ENCODE data around the gene STK32C. TPM values are rescaled to one million over a fixed set of nuclear protein-coding genes. Genes with fewer than 3 reads are reported as not detected.
"Not testable (repeated sequence)": the region's sequence is repeated elsewhere in the genome, so short reads cannot be mapped to it uniquely, and the experiment has no call there.

The STK32C gene
- total RNA-seq: 10 to 100 TPM; 14.8 to 18.0 (median 15.3) TPM

DNA sequence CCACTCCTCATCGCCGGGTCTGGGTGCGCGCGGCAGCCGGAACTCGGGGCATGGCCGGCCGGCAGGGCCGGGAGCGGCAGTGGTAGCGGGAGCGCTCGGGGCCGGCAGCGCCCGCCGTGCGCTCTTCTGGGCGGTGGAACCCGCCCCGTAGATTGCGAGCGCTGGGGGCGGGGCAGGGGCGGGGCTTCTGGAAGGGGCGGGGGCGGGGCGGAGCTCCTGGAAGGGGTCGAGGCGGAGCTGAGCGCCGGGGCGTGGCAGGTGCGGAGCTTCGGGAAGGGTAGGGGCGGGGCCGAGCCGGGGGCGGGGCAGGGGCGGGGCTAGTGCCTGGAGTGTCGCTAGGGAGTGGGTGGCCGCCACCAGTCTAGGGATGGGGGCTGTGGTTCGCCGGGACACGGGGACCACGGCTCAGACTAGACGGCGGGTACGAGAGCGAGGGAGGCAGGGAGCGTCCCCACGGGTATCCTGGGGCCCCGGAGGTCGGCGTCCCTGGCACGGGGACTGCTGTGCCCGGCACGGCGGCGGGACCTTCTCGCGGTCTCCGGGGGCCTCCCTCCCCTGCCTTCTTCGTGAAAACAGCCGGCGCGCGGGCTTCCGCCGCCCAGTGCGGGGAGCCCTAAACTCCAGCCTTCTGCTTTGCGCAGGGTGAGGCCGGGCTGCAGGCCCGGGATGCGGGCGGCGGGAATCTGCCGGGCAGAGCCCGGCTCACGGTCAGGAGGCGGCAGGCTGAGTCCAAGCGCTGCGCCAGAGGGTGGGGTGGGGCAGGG is at the start of gene STK32C:
TSS of gene STK32C (minus strand) at position 128 of the 764 bp plus-strand sequence. CDS start at position 11, 117 bp downstream.
- Mint-ChIP-seq H3K4me1 (ENCODE audit: low read depth) (peaks cover 11% of the 10 kb centered on the region), H3K27me3 (ENCODE audit: low read depth) (peaks cover 6% of the 10 kb centered on the region), H3K4me3 (peak within 1 kb of the TSS; percentile 90), H3K9me3 (no peaks in the 10 kb centered on the region), H3K36me3 (ENCODE audit: insufficient read depth) (no peaks in the 10 kb centered on the region)
- peak; percentile 90 for DNase-seq
- peak; percentile 79 to 89 for ATAC-seq

DNA sequence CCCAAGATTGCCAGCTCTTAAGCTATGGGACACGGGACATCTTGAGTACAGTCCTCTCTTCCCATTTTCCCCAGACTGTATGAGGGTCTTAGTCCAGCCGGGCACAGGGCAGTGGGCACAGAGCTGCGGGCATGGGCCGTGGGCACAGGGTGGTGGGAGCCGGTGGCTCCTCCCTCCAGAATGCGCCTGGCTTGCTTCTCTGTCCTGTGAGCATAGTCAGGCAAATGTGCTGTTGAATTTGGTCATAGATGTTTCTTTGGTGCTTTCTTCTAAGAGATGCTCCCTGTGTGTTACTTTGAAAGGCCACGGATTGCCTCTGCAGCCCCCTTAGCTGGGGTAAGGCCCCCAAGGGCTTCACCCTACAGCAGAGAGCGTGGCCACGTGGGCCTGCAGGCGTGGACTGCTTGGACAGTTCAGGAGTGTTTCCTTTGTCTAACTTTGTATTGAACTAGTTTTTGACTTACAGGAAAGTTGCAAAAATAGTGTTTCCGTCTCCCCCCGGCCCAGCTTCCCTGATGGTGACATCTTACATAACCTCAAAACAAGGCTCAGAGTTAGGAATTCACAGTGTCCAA is 49.0 kb upstream of the STK32C start:
- H3K27me3 Mint-ChIP-seq (ENCODE audit: low read depth): no peaks in the 10 kb centered on the region
- peaks cover 2% of the 10 kb centered on the region for H3K36me3 Mint-ChIP-seq (ENCODE audit: insufficient read depth)
- peaks cover 2% of the 10 kb centered on the region for H3K4me1 Mint-ChIP-seq (ENCODE audit: low read depth)
- H3K9me3 Mint-ChIP-seq: no peaks in the 10 kb centered on the region
- DNase-seq: no peak
- no peak for ATAC-seq
- H3K4me3 Mint-ChIP-seq: no peak overlapping the region

DNA sequence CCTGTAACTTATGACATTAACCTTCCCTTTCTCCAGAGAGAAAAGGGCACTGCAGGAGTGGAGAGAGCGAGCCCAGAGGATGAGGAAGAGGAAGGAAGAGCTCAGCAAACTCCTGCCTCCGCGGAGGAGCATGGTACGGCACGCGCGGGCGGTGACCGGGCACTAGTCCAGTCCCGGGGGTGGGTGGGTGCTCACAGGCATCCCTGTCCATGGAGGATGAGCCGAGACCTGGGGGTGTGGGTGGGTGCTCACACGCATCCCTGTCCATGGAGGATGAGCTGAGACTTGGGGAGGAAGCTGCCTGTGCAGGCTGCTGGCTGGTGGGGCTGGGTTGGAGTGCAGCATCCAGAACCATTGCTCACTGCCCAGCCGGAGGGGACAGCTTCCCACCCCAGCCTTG is 48.0 kb upstream of the STK32C start:
- DNase-seq (no peak), ATAC-seq (no peak)
- Mint-ChIP-seq H3K27me3 (ENCODE audit: low read depth) (no peaks in the 10 kb centered on the region), H3K4me3 (no peak overlapping the region), H3K4me1 (ENCODE audit: low read depth) (peaks cover 2% of the 10 kb centered on the region), H3K9me3 (no peaks in the 10 kb centered on the region), H3K36me3 (ENCODE audit: insufficient read depth) (no peaks in the 10 kb centered on the region)

DNA sequence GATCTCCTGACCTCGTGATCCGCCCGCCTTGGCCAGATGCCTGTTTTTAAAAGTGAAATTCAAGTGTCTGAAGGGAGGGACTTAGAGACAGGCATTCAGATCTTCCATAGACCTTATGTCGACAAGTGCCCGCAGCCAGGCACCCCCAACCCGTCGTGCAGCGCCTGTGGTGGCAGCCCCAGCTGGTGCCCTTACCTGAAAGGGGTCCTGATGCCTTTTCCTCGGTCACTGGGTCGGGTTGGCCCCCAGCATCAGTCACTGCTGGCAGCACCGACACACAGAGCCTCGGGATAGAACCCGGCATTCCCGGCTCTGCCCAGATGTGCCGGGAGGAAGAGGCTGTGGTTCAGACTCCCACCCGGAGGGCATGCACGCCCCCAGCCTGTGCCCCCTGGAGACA is 47.5 kb upstream of the STK32C start:
- no peak for DNase-seq

DNA sequence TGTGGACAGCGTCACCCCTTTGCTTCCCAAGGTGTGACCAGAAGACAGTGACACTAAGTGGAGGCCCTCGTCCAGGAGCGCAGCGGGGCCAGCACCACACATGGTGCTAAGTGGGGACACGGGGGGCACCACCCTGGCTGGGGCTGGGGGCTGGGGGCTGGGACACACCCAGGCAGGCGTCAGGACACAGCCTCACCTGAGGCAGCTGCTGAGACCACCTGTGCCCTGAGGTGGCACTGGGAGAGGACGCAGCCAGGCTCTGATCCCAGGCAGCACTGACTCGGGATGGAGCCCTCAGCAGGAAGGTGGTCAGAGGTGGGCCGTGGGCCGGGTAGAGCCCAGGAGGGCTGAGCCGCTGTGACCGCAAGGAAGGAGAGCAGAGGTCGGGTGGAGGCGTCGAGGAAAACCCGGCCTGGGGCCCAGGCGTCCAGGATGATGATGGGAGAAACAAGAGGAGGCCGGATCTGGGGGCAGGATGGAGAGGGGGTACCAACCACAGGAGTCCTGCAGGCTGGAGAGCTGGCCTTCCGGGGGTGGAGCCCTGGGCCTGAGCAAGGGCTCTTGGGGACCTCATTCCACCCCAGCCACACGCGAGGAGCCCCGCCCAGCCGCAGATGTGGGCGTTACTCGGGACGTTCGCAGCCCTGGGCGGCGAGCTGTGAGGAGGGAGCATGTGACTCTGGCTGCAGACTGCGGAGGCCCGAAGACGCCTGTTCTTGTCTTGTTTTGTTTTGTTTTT is 46.8 kb upstream of the STK32C start:
- H3K4me3 Mint-ChIP-seq: no peak overlapping the region
- DNase-seq: no peak
- no peaks in the 10 kb centered on the region for H3K9me3 Mint-ChIP-seq
- H3K36me3 Mint-ChIP-seq (ENCODE audit: insufficient read depth): no peaks in the 10 kb centered on the region
- H3K27me3 Mint-ChIP-seq (ENCODE audit: low read depth): no peaks in the 10 kb centered on the region
- H3K4me1 Mint-ChIP-seq (ENCODE audit: low read depth): peaks cover 2% of the 10 kb centered on the region
- no peak for ATAC-seq

More for the DNA sequence above, 47.5 kb upstream of the STK32C start:
- Mint-ChIP-seq H3K27me3 (ENCODE audit: low read depth) (no peaks in the 10 kb centered on the region), H3K4me3 (no peak overlapping the region), H3K36me3 (ENCODE audit: insufficient read depth) (no peaks in the 10 kb centered on the region), H3K4me1 (ENCODE audit: low read depth) (peaks cover 2% of the 10 kb centered on the region), H3K9me3 (no peaks in the 10 kb centered on the region)
- no peak for ATAC-seq

DNA sequence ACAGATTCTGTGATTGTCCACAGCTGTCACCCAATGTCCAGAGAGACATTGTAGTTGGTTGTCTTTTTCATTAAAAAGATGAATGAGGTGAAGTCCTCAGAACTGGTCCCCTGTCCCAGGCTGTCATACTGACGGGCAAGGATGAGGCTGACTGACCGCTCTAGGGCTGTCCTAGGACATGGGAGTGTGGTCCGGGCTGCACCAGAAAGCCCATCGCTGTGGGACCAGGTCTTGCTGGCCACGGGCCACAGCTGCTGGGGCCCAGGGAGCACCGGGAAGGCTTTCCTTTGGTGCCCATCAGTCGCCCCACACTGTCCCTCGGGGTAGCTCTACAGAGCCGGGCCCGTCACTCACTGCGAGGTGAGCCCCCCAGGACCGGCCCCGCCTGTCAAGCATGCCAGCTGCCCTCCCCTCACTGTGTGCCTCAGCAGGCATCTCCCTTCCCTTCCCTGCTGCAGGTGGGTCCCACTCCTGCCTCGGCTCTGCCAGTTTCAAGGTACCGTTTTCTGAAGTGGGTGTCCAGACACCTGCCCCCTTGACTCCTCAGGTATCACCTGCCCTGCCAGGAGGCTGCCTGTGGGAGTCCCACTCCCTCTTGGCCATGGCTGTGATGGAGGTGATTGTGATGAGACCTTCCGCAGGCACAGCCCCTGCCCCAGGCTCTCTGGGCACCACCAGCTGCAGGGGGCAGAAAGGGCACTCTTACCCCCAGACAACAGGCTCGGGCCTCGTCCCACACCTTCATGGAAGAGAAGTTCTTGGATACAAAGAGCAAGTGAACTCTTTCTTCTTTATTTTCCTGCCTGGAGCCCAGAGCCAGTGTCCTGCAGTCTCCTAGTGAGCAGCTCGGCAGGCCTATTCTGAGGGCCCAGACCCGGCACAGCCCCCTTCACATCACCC is 46.0 kb upstream of the STK32C start:
- ATAC-seq (no peak), DNase-seq (no peak)
- Mint-ChIP-seq H3K27me3 (ENCODE audit: low read depth) (no peaks in the 10 kb centered on the region), H3K4me3 (no peak overlapping the region), H3K4me1 (ENCODE audit: low read depth) (peaks cover 2% of the 10 kb centered on the region), H3K36me3 (ENCODE audit: insufficient read depth) (no peaks in the 10 kb centered on the region), H3K9me3 (no peaks in the 10 kb centered on the region)

DNA sequence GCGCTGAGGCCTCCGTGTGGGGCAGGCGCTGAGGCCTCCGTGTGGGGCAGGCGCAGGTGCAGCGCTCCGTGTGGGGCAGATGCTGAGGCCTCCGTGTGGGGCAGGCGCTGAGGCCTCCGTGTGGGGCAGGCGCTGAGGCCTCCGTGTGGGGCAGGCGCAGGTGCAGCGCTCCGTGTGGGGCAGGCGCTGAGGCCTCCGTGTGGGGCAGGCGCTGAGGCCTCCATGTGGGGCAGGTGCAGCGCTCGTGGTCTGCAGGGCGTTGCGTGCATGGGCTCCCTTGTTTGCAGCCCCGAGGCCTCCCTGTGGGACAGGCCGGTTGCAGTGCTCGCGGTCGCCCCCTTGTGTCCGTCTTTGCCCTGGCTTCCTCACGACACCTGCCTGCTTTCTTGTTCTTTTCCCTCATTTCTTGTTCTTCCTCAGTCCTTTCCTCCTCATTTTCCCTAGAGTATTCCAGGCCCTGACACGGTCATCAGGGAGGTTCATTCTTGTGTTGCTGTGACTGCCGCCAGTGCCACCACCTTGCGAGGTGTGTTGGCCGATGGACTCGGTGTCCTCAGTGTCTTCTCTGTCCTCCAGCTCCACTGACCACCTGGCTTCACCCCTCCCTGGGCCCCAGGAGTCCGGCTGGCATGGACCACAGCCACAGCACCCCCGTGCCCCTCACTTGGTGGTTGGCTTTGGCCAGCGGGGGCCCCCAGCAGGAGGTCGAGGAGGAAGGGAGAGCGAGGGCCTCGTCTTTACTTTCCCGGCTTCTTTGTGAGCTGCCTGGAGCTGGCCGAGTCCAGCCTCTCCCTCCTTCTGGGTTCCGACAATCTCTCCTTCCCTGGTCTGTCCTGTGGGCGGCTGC is 44.9 kb upstream of the STK32C start:
- ATAC-seq: peak; percentile 56 to 70
- not testable (repeated sequence) for H3K4me3 Mint-ChIP-seq; H3K9me3 Mint-ChIP-seq; H3K36me3 Mint-ChIP-seq (ENCODE audit: insufficient read depth); H3K4me1 Mint-ChIP-seq (ENCODE audit: low read depth); H3K27me3 Mint-ChIP-seq (ENCODE audit: low read depth)
- DNase-seq: peak; percentile 79

DNA sequence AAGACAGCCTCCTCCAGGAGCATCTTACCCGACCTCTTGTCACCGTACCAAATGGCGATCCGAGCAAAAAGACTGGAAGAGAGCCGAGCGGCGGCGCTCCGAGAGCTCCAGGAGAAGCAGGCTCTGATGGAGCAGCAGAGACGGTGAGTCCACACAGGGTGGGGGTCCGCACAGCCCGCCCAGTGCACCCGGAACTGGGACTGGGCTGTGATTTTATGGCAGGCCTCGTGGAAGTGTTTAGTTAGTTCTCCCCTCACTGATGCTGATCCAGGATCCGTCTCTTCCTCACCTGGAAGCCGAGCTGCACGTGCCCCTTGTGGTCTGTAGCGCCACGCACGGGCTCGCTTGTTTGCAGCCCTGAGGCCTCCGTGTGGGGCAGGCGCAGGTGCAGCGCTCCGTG is 43.9 kb upstream of the STK32C start:
- no peaks in the 10 kb centered on the region for H3K36me3 Mint-ChIP-seq (ENCODE audit: insufficient read depth)
- H3K4me3 Mint-ChIP-seq: no peak overlapping the region
- ATAC-seq (no peak), DNase-seq (no peak)
- H3K27me3 Mint-ChIP-seq (ENCODE audit: low read depth): no peaks in the 10 kb centered on the region
- peaks cover 2% of the 10 kb centered on the region for H3K4me1 Mint-ChIP-seq (ENCODE audit: low read depth)
- no peaks in the 10 kb centered on the region for H3K9me3 Mint-ChIP-seq

DNA sequence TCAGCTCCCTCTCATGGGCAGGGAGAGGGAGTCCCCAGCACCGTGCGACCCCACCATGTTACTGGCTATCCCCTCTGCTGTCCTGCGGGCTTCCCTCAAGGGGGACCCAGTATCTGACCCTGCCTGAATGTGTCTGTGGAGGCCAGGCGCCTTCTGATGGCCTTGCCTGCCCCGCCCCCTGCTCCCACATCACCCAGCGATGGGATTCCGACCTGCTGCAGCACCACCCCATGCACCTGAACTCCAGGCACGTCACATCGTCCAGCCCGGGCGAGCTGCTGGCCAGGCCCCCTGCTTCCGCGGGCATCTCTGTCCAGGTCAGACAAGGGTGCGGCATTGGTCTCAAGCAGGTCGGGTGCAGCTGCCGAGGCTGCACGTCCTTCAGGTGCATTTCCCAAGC is 43.2 kb upstream of the STK32C start:
- DNase-seq: no peak
- Mint-ChIP-seq H3K36me3 (ENCODE audit: insufficient read depth) (no peaks in the 10 kb centered on the region), H3K4me3 (no peak overlapping the region), H3K4me1 (ENCODE audit: low read depth) (peaks cover 2% of the 10 kb centered on the region), H3K27me3 (ENCODE audit: low read depth) (no peaks in the 10 kb centered on the region), H3K9me3 (no peaks in the 10 kb centered on the region)
- no peak for ATAC-seq

DNA sequence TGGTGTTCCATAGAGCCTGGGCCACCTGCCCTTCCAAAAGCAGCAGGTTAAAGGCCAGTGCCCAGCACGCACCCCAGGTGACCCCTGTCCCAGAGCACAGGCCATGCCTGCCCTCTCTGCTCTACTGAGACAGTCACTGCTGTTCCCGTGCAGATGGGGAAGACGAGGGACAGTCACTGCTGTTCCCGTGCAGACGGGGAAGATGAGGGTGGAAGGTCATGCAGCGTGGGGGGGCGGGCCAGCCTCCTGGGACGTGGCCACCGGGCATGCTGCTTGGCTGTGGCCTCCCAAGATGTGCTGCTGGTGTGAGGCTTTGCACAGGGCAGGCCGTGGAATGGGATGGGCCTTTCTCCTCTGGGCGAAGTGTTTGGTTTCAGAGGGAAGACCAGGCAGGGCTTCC is 42.6 kb upstream of the STK32C start:
- DNase-seq: no peak
- Mint-ChIP-seq H3K9me3 (no peaks in the 10 kb centered on the region), H3K27me3 (ENCODE audit: low read depth) (no peaks in the 10 kb centered on the region), H3K4me3 (no peak overlapping the region), H3K36me3 (ENCODE audit: insufficient read depth) (peaks cover 3% of the 10 kb centered on the region), H3K4me1 (ENCODE audit: low read depth) (peaks cover 2% of the 10 kb centered on the region)
- ATAC-seq: no peak

DNA sequence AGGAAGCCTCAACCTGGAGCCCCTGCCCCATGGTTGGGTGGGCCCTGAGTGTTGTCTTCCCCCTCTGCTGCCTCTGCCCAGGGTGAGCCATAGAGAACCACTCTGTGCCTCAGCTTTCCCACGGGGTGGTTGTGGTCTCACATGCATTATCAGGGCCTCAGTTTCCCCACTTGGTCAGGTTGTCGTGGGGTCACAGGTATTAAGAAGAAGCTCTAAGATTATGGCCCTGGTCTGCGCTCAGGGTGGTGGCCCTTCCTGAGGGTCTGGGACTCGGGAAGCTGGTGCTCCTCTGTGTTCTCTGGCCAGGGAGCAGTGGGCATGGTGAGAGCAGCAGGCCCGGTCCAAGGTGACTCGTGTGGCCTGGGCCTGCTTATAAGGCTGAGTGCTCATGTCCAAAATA is 42.0 kb upstream of the STK32C start:
- no peaks in the 10 kb centered on the region for H3K9me3 Mint-ChIP-seq

DNA sequence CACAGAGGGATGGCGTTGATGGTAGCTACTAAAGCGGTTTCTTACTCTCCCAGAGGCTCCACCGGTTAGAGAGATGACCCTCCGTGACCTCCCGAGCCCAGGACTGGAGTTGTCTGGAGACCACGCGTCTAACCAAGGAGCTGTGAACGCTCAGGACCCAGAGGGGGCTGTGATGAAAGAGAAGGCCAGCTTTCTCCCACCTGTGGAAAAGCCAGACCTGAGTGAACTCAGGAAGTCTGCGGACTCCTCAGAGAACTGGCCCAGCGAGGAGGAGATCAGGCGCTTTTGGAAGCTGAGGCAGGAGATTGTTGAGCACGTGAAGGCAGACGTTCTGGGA is 40.1 kb upstream of the STK32C start:
- no peaks in the 10 kb centered on the region for H3K9me3 Mint-ChIP-seq
- H3K4me1 Mint-ChIP-seq (ENCODE audit: low read depth): peaks cover 2% of the 10 kb centered on the region
- DNase-seq (no peak), ATAC-seq (no peak)
- H3K27me3 Mint-ChIP-seq (ENCODE audit: low read depth): no peaks in the 10 kb centered on the region
- peaks cover 4% of the 10 kb centered on the region for H3K36me3 Mint-ChIP-seq (ENCODE audit: insufficient read depth)
- H3K4me3 Mint-ChIP-seq: no peak overlapping the region

More for the DNA sequence above, 42.0 kb upstream of the STK32C start:
- H3K27me3 Mint-ChIP-seq (ENCODE audit: low read depth): no peaks in the 10 kb centered on the region
- H3K36me3 Mint-ChIP-seq (ENCODE audit: insufficient read depth): peaks cover 4% of the 10 kb centered on the region
- DNase-seq: no peak
- ATAC-seq: no peak
- peaks cover 2% of the 10 kb centered on the region for H3K4me1 Mint-ChIP-seq (ENCODE audit: low read depth)
- H3K4me3 Mint-ChIP-seq: no peak overlapping the region

DNA sequence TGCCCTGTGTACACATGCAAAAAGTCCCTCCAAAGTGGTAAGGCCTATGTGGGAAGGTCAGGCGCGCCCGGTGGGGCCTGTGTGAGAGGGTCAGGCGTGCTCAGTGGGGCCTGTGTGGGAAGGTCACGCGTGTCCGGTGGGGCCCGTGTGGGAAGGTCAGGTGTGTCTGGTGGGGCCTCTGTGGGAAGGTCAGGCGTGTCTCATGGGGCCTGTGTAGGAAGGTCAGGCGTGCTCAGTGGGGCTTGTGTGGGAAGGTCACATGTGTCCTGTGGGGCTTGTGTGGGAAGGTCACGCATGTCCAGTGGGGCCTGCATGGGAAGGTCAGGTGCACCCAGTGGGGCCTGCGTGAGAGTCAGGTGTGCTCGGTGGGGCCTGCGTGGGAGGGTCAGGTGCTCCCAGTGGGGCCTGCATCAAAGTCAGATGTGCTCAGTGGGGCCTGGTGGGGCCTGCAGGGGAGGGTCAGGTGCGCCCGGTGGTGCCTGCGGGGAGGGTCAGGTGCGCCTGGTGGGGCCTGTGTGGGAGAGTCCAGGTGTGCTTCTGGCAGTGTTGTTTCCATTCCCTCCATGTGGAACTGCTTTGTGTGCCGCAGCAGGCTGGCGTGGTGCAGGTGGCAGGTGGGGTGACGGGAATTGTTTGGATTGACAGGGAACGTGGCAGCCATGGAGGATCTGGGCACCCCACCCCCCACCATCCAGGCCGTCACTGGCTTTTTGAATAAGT is 39.6 kb upstream of the STK32C start:
- no peaks in the 10 kb centered on the region for H3K9me3 Mint-ChIP-seq
- H3K27me3 Mint-ChIP-seq (ENCODE audit: low read depth): no peaks in the 10 kb centered on the region
- ATAC-seq (no peak), DNase-seq (no peak)
- H3K36me3 Mint-ChIP-seq (ENCODE audit: insufficient read depth): peaks cover 6% of the 10 kb centered on the region
- no peak overlapping the region for H3K4me3 Mint-ChIP-seq
- no peaks in the 10 kb centered on the region for H3K4me1 Mint-ChIP-seq (ENCODE audit: low read depth)

All from activated T-cell treated with anti-CD3 and anti-CD28 coated beads, Interleukin-2, amount 50 U/mL, for 4 hours (primary cell).